GM10266 (cell line): ENCODE results near the gene B4GALT3.

Experiments used
- DNase-seq: peaks from one replicate; pipeline ENCODE4 v3.0.0; 2012; ENCODE audit errors: extremely low spot score
- TF ChIP-seq, protein P1 (sequence below): IDR thresholded peaks from 2 replicates; pipeline ENCODE4 v1.5.1; 2012; ENCODE audit warnings: mild to moderate bottlenecking, low read depth; ENCODE audit not compliant: control insufficient read depth, insufficient read depth; ENCODE audit errors: missing control alignments

Gene B4GALT3

GRCh38 chr1:161215076-161215475, 37.8 kb upstream of the B4GALT3 start, which contains the start of gene FCER1G:
TSS of gene FCER1G (plus strand) at chr1:161215295. CDS start at chr1:161215322, 27 bp downstream.
- TF ChIP-seq, protein P1, sequence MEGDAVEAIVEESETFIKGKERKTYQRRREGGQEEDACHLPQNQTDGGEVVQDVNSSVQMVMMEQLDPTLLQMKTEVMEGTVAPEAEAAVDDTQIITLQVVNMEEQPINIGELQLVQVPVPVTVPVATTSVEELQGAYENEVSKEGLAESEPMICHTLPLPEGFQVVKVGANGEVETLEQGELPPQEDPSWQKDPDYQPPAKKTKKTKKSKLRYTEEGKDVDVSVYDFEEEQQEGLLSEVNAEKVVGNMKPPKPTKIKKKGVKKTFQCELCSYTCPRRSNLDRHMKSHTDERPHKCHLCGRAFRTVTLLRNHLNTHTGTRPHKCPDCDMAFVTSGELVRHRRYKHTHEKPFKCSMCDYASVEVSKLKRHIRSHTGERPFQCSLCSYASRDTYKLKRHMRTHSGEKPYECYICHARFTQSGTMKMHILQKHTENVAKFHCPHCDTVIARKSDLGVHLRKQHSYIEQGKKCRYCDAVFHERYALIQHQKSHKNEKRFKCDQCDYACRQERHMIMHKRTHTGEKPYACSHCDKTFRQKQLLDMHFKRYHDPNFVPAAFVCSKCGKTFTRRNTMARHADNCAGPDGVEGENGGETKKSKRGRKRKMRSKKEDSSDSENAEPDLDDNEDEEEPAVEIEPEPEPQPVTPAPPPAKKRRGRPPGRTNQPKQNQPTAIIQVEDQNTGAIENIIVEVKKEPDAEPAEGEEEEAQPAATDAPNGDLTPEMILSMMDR: no peak
- DNase-seq: no peak

DNA sequence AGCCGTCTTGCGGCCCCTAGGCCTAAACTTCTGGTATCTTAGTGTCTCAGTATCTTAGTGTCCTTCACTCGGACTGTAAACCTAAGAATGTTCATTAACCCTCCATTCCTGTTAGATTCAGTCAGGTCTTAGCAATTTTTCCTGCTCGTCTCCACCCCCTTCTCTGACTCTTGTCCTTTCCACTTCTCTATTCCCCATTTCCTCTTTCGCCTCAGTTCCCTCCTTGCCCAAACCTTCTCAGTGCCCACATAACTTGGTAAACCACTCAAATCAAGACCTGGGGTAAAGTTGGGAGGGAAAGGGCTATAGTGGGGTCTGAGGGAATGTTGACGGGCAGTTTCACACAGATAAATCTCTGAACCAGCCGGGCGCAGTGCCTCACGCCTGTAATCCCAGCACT, 37.1 kb upstream of the B4GALT3 start:
- DNase-seq: no peak
- TF ChIP-seq, protein P1: no peak

DNA sequence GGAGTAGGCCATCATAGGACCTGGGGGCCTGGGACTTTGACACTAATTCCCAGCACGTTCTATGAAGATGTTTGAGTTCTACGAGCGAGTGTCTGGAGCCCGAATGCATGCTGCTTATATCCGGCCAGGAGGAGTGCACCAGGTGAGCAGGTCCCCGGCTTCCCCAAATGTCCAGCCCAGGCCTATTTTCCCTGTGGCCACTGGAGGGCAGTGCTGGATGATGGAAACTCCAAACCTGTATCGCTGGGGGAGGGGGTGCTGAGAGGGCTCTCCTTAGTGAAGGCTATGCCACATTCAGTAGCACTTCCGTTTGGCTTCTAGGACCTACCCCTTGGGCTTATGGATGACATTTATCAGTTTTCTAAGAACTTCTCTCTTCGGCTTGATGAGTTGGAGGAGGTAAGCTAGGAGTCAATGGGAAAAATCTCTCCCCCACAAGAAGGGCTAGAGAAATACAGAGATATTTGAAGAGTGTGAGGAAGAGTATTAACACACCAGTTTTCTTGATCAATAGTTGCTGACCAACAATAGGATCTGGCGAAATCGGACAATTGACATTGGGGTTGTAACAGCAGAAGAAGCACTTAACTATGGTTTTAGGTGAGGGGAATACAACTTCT, 32.6 kb upstream of the B4GALT3 start:
- TF ChIP-seq, protein P1: peak; percentile 82
- DNase-seq: peak; percentile 69

DNA sequence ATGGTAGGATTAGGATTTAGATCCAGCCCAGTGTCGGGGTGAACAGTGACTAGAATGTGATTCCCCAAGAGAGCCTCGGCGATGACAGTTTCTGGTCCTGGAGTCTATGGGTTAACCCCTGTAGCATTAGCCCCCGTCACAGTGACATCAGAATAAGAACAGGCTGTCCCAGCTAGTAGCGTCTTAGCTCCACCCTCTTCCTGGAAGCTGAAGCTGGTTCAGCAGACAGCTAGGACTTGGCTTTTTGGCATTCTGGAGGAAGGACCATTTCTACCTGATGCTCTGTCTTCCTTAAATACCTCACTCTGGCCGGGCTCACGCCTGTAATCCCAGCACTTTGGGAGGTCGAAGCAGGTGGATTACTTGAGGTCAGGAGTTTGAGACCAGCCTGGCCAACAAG, 29.9 kb upstream of the B4GALT3 start:
- DNase-seq: no peak
- TF ChIP-seq, protein P1: no peak

DNA sequence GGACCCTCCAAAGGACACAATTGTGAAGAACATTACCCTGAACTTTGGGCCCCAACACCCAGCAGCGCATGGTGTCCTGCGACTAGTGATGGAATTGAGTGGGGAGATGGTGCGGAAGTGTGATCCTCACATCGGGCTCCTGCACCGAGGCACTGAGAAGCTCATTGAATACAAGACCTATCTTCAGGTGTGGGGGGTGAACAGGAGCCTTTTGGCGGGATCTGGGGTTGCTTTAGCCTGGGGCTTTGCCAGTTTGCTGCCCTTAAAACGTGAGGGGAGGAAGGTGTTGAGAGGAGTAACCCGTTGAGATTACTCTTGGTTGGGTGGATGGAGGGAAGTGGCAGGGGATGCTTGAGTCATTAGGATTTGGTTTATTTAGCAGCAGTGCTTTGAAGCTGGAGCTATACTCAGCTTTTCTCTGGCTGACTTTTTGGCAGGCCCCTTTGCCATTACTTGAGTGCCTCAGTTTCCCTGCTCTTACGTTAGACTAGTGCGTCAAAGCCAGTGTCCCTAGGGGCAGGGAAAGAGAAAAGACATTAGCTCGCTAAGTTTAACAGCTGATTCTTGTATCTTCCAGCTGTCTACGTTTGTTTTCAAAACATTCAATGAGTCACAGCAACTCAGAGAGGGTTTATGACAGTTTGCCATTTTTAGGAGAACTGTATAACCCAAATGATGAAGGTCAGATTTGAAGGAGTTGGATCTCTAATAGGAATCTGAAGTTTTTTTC, 29.3 kb upstream of the B4GALT3 start:
- TF ChIP-seq, protein P1: no peak
- no peak for DNase-seq

- DNase-seq: peak; percentile 92
- TF ChIP-seq, protein P1: peak; percentile 30
Measured at GRCh38 chr1:161201836-161202712, 24.8 kb upstream of the B4GALT3 start, which contains the start of gene NDUFS2. TSS of gene NDUFS2 (plus strand) at chr1:161202367. CDS start at chr1:161202386, 19 bp downstream.
